ENCODE results near the gene GALNT9.

DNA sequence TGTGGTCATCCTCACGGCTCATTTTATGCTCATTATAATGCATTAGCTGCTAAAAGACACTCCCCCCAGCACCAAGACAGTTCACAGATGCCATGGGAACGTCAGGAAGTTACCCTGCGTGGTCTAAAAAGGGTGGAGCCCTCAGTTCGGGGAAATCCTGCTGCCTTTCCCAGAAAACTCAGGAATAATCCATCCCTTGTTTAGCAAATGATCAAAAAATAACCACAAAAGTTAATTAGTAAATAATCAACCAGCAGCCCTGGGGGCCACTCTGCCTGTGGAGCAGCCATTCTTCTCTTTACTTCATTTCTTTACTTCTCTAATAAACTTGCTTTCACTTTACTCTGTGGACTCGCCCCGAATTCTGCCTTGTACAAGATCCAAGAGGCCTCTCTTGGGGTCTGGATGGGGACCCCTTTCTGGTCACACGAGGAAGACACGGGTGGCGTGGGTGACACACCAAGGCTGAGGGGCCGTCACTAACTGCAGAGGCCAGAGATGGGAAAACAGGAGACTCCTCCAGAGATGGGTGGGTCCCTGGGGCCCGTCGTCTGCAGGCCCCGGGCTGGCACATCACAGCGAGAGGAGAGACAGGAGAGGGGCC lies 119.7 kb downstream of the GALNT9 start:
- TF ChIP-seq BHLHE40 (IDR thresholded peaks at IDR 0.05; ENCODE audit: borderline replicate concordance) (no peak), FOXA1 (IDR thresholded peaks at IDR 0.05) (no peak), FOXK2 (IDR thresholded peaks at IDR 0.05) (no peak), PKNOX1 (IDR thresholded peaks at IDR 0.05) (no peak), ELF4 (IDR thresholded peaks at IDR 0.05) (no peak), SP1 (IDR thresholded peaks at IDR 0.05) (no peak), FOXM1 (IDR thresholded peaks at IDR 0.05; ENCODE audit: borderline replicate concordance) (no peak), L3MBTL2 (conservative IDR thresholded peaks at IDR 0.05) (no peak), TARDBP (IDR thresholded peaks at IDR 0.05) (no peak)

All from HEK293T (cell line).